ENCODE measurements around the gene SLC22A23.

SLC22A23 gene

GRCh38 chr6:3331971-3332370, 124.9 kb downstream of the SLC22A23 start:
- no peak for TF ChIP-seq CTCF (conservative IDR thresholded peaks at IDR 0.05)
- no peak overlapping the region for H3K27ac ChIP-seq

GRCh38 chr6:3331494-3331893, 125.4 kb downstream of the SLC22A23 start:
- TF ChIP-seq CTCF (conservative IDR thresholded peaks at IDR 0.05) = no peak
- no peak overlapping the region for H3K27ac ChIP-seq

GRCh38 chr6:3330199-3330598, 126.7 kb downstream of the SLC22A23 start:
- TF ChIP-seq CTCF (conservative IDR thresholded peaks at IDR 0.05) = no peak
- no peak overlapping the region for H3K27ac ChIP-seq

GRCh38 chr6:3329393-3330051, 127.3 kb downstream of the SLC22A23 start:
- no peak for TF ChIP-seq CTCF (conservative IDR thresholded peaks at IDR 0.05)
- no peak overlapping the region for H3K27ac ChIP-seq

- TF ChIP-seq CTCF (conservative IDR thresholded peaks at IDR 0.05) = no peak
Observed at GRCh38 chr6:3328796-3329195, 128.1 kb downstream of the SLC22A23 start.

GRCh38 chr6:3328145-3328544, 128.7 kb downstream of the SLC22A23 start:
- no peak for TF ChIP-seq CTCF (conservative IDR thresholded peaks at IDR 0.05)
- H3K27ac ChIP-seq = no peak overlapping the region

More at GRCh38 chr6:3328796-3329195, 128.1 kb downstream of the SLC22A23 start:
- no peak overlapping the region for H3K27ac ChIP-seq

- no peak for TF ChIP-seq CTCF (conservative IDR thresholded peaks at IDR 0.05)
- H3K27ac ChIP-seq = no peak overlapping the region
Observed at GRCh38 chr6:3327403-3327802, 129.4 kb downstream of the SLC22A23 start.
